Keratinocyte (primary cell): ENCODE data around the gene PCDHB1. TPM values are rescaled to one million over a fixed set of nuclear protein-coding genes. Genes with fewer than 3 reads are reported as not detected.
"Not testable (repeated sequence)": the region's sequence is repeated elsewhere in the genome, so short reads cannot be mapped to it uniquely, and the experiment has no call there.

Experiments used
- DNase-seq: peaks from one replicate; pipeline ENCODE4 v3.0.0-alpha.2; 2011; ENCODE audit warnings: low read depth, missing footprints, low spot score
- FAIRE-seq: peaks from 2 replicates; lab custom pipeline; 2011; peaks lifted over from hg19 to GRCh38; lab: Jason Lieb, UNC
- H2AFZ ChIP-seq: 2 replicates; pipeline ENCODE4 v1.6.0; 2012; ENCODE audit warnings: low read length, control low read depth, inconsistent platforms; ENCODE audit not compliant: control insufficient read depth
- H3K27ac ChIP-seq: 2 replicates; pipeline ENCODE4 v1.5.1; 2011; ENCODE audit warnings: low read length; ENCODE audit not compliant: control insufficient read depth, insufficient read depth
- H3K27me3 ChIP-seq: 3 replicates; pipeline ENCODE4 v1.6.0; 2011; ENCODE audit warnings: low read length; ENCODE audit not compliant: control insufficient read depth, insufficient read depth; ENCODE audit errors: extremely low read depth
- H3K36me3 ChIP-seq, 2 experiments: 2 replicates in 1 of 2; 3 replicates in 1 of 2; pipeline ENCODE4 v1.5.1; 2011; ENCODE audit warnings: low read length in 2 of 2, mild to moderate bottlenecking in 1 of 2; ENCODE audit not compliant: control insufficient read depth in 2 of 2, insufficient read depth in 2 of 2; ENCODE audit errors: extremely low read depth in 1 of 2
- H3K4me1 ChIP-seq: 3 replicates; pipeline ENCODE4 v1.5.1; 2011; ENCODE audit warnings: low read length; ENCODE audit not compliant: control insufficient read depth, insufficient read depth; ENCODE audit errors: extremely low read depth
- H3K4me2 ChIP-seq: 3 replicates; pipeline ENCODE4 v1.6.0; 2011; ENCODE audit warnings: low read depth, low read length; ENCODE audit not compliant: control insufficient read depth, insufficient read depth; ENCODE audit errors: extremely low read depth
- H3K4me3 ChIP-seq, 3 experiments: fragments of 200-600 bp in 1 of 3; sonication (generic) in 1 of 3; 2 replicates in 2 of 3; 3 replicates in 1 of 3; pipeline ENCODE4 v1.5.1; 2011 to 2016; ENCODE audit warnings: low read length in 3 of 3, mild to moderate bottlenecking in 3 of 3, control low read depth in 2 of 3, inconsistent platforms in 1 of 3, low read depth in 1 of 3, mixed read lengths in 1 of 3, mixed run types in 1 of 3, moderate library complexity in 1 of 3; ENCODE audit not compliant: control insufficient read depth in 2 of 3, insufficient read depth in 2 of 3; ENCODE audit errors: extremely low read depth in 1 of 3
- H3K79me2 ChIP-seq: 2 replicates; pipeline ENCODE4 v1.6.0; 2012; ENCODE audit warnings: low read length; ENCODE audit not compliant: control insufficient read depth, insufficient read depth
- H3K9ac ChIP-seq: 3 replicates; pipeline ENCODE4 v1.6.0; 2011; ENCODE audit warnings: low read length; ENCODE audit not compliant: control insufficient read depth, insufficient read depth; ENCODE audit errors: extremely low read depth
- H3K9me1 ChIP-seq: 3 replicates; pipeline ENCODE4 v1.6.0; 2011; ENCODE audit warnings: low read length; ENCODE audit not compliant: control insufficient read depth, insufficient read depth; ENCODE audit errors: extremely low read depth
- H3K9me3 ChIP-seq: 2 replicates; pipeline ENCODE4 v1.5.1; 2012; ENCODE audit warnings: low read depth, low read length; ENCODE audit not compliant: control insufficient read depth
- H4K20me1 ChIP-seq: 3 replicates; pipeline ENCODE4 v1.6.0; 2011; ENCODE audit warnings: low read length; ENCODE audit not compliant: control insufficient read depth, insufficient read depth; ENCODE audit errors: extremely low read depth
- EZH2 ChIP-seq: IDR thresholded peaks from one replicate; pipeline ENCODE4 v1.6.1; 2012; ENCODE audit warnings: inconsistent platforms, mild to moderate bottlenecking, low read length, moderate library complexity
- dilution Hi-C: fragments of 300-500 bp; cut with MboI; formaldehyde crosslinking; loops from one replicate; pipeline ENCODE4 v1.7.0; 2020; ENCODE audit warnings: low sequenced_read_pairs; ENCODE audit not compliant: extremely low pct_ligation_motif_present
- polyA plus RNA-seq, 5 experiments: library from polyadenylated mRNA; depleted of rRNA in 3 of 5; stranded (reverse) in 3 of 5; stranded (forward) in 1 of 5; unstranded in 1 of 5; fragments of >200 nt; gene quantifications; 1 replicate in 1 of 5; 2 replicates in 3 of 5; 3 replicates in 1 of 5; pipeline versions ENCODE4 v1.2.1 to v1.2.3, GENCODE V29; 2011 to 2012; ENCODE audit warnings: missing spikeins in 2 of 5, low read depth in 1 of 5, low replicate concordance in 1 of 5
- TF ChIP-seq, protein P1 (sequence below), 3 experiments: IDR thresholded peaks in 1 of 3; conservative IDR thresholded peaks in 1 of 3; optimal IDR thresholded peaks in 1 of 3; 2 replicates in 2 of 3; 3 replicates in 1 of 3; pipeline versions ENCODE3 to v1.5.1; 2011; ENCODE audit warnings: low read length in 3 of 3, mild to moderate bottlenecking in 3 of 3, moderate library complexity in 2 of 3, control low read depth in 1 of 3, inconsistent platforms in 1 of 3; ENCODE audit not compliant: insufficient read depth in 2 of 3; ENCODE audit errors: extremely low read depth in 1 of 3

PCDHB1 gene
- polyA plus RNA-seq, 1 donor (not counting 4 experiments of a cell fraction or from before 2014, with no cell fraction given), result not detected

DNA sequence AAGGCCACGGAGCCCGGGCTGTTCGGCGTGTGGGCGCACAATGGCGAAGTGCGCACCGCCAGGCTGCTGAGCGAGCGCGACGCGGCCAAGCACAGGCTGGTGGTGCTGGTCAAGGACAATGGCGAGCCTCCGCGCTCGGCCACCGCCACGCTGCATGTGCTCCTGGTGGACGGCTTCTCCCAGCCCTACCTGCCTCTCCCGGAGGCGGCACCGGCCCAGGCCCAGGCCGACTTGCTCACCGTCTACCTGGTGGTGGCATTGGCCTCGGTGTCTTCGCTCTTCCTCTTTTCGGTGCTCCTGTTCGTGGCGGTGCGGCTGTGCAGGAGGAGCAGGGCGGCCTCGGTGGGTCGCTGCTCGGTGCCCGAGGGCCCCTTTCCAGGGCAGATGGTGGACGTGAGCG, 51.3 kb downstream of the PCDHB1 start:
- H3K9ac ChIP-seq, H3K27me3 ChIP-seq, H2AFZ ChIP-seq, H3K4me2 ChIP-seq, dilution Hi-C loops, H3K9me1 ChIP-seq, H4K20me1 ChIP-seq, H3K4me3 ChIP-seq, H3K79me2 ChIP-seq, FAIRE-seq, H3K27ac ChIP-seq, H3K4me1 ChIP-seq, H3K9me3 ChIP-seq, H3K36me3 ChIP-seq, DNase-seq: not testable (repeated sequence)

GRCh38 chr5:141105350-141105749, 54.2 kb downstream of the PCDHB1 start:
- no peaks in the 10 kb centered on the region for H3K9me1 ChIP-seq
- no peaks in the 10 kb centered on the region for H3K36me3 ChIP-seq
- H3K4me3 ChIP-seq, result no peak overlapping the region
- H3K27me3 ChIP-seq, result no peaks in the 10 kb centered on the region
- TF ChIP-seq, protein P1, sequence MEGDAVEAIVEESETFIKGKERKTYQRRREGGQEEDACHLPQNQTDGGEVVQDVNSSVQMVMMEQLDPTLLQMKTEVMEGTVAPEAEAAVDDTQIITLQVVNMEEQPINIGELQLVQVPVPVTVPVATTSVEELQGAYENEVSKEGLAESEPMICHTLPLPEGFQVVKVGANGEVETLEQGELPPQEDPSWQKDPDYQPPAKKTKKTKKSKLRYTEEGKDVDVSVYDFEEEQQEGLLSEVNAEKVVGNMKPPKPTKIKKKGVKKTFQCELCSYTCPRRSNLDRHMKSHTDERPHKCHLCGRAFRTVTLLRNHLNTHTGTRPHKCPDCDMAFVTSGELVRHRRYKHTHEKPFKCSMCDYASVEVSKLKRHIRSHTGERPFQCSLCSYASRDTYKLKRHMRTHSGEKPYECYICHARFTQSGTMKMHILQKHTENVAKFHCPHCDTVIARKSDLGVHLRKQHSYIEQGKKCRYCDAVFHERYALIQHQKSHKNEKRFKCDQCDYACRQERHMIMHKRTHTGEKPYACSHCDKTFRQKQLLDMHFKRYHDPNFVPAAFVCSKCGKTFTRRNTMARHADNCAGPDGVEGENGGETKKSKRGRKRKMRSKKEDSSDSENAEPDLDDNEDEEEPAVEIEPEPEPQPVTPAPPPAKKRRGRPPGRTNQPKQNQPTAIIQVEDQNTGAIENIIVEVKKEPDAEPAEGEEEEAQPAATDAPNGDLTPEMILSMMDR (optimal IDR thresholded peaks at IDR 0.05 in 1 of 3, IDR thresholded peaks at IDR 0.05 in 1 of 3, conservative IDR thresholded peaks at IDR 0.05 in 1 of 3; ENCODE audit: extremely low read depth in 1 of 3, insufficient read depth in 2 of 3, low read length in 3 of 3), result no peak
- TF ChIP-seq EZH2, result no peak
- FAIRE-seq (no peak), DNase-seq (no peak)
- dilution Hi-C loops, result no loop called here
- H4K20me1 ChIP-seq, result no peaks in the 10 kb centered on the region
- H3K9me3 ChIP-seq, result no peaks in the 10 kb centered on the region
- H3K4me2 ChIP-seq, result no peak overlapping the region
- no peaks in the 10 kb centered on the region for H3K79me2 ChIP-seq
- no peaks in the 10 kb centered on the region for H3K4me1 ChIP-seq
- no peak overlapping the region for H2AFZ ChIP-seq
- no peak overlapping the region for H3K27ac ChIP-seq
- no peak overlapping the region for H3K9ac ChIP-seq

Other genes starting within 250 kb of the PCDHB1 start
- 0.01 to 0.15 TPM (median 0.07 TPM) in 3 replicates for gene PCDHA4, start 244.3 kb upstream of the PCDHB1 start, polyA plus RNA-seq
- 0.01 TPM in 1 of 3 replicates, not detected in the others for gene PCDHA5, start 229.8 kb upstream of the PCDHB1 start, polyA plus RNA-seq
- 0.03 to 0.14 TPM (median 0.04 TPM) in 3 replicates for gene PCDHA6, start 223.4 kb upstream of the PCDHB1 start, polyA plus RNA-seq
- gene PCDHA7, start 217.1 kb upstream of the PCDHB1 start, polyA plus RNA-seq, result 0.02 to 0.05 TPM (median 0.04 TPM) in 3 replicates
- not detected in 3 replicates for gene PCDHA8, start 210.2 kb upstream of the PCDHB1 start, polyA plus RNA-seq
- 0.01 TPM in 1 of 3 replicates, not detected in the others for gene PCDHA9, start 203.0 kb upstream of the PCDHB1 start, polyA plus RNA-seq
- gene PCDHA10, start 195.5 kb upstream of the PCDHB1 start, polyA plus RNA-seq, result 0.03 to 0.06 TPM (median 0.05 TPM) in 3 replicates
- 0.12 to 0.28 TPM in 2 of 3 replicates, not detected in the other for gene PCDHA11, start 182.4 kb upstream of the PCDHB1 start, polyA plus RNA-seq
- 0.04 to 0.40 TPM (median 0.07 TPM) in 3 replicates for gene PCDHA12, start 176.1 kb upstream of the PCDHB1 start, polyA plus RNA-seq
- gene PCDHA13, start 169.2 kb upstream of the PCDHB1 start, polyA plus RNA-seq, result 0.04 to 0.12 TPM in 2 of 3 replicates, not detected in the other
- 0.14 to 0.64 TPM (median 0.45 TPM) in 3 replicates for gene PCDHAC1, start 125.1 kb upstream of the PCDHB1 start, polyA plus RNA-seq
- gene PCDHAC2, start 84.9 kb upstream of the PCDHB1 start, polyA plus RNA-seq, result 1.2 to 2.1 TPM (median 1.9 TPM) in 3 replicates
- gene PCDHB2, start 43.2 kb downstream of the PCDHB1 start, polyA plus RNA-seq, result 0.26 to 1.1 TPM (median 0.46 TPM) in 3 replicates
- gene PCDHB3, start 49.1 kb downstream of the PCDHB1 start, polyA plus RNA-seq, result 0.03 to 0.08 TPM (median 0.05 TPM) in 3 replicates
- 0.04 to 0.05 TPM in 2 of 3 replicates, not detected in the other for gene PCDHB4, start 70.4 kb downstream of the PCDHB1 start, polyA plus RNA-seq
- gene PCDHB5, start 83.8 kb downstream of the PCDHB1 start, polyA plus RNA-seq, result 0.07 to 0.10 TPM (median 0.09 TPM) in 3 replicates
- 0.03 to 0.08 TPM (median 0.05 TPM) in 3 replicates for gene PCDHB6, start 98.7 kb downstream of the PCDHB1 start, polyA plus RNA-seq
- not detected in 3 replicates for gene PCDHB7, start 121.3 kb downstream of the PCDHB1 start, polyA plus RNA-seq
- not detected in 3 replicates for gene PCDHB8, start 126.4 kb downstream of the PCDHB1 start, polyA plus RNA-seq
- gene PCDHB16, start 131.0 kb downstream of the PCDHB1 start, polyA plus RNA-seq, result 0.02 to 0.09 TPM (median 0.07 TPM) in 3 replicates
- 0.01 TPM in 1 of 3 replicates, not detected in the others for gene PCDHB9, start 135.8 kb downstream of the PCDHB1 start, polyA plus RNA-seq
- gene PCDHB10, start 141.0 kb downstream of the PCDHB1 start, polyA plus RNA-seq, result 0.04 to 0.07 TPM (median 0.05 TPM) in 3 replicates
- not detected in 3 replicates for gene PCDHB11, start 148.3 kb downstream of the PCDHB1 start, polyA plus RNA-seq
- gene PCDHB12, start 157.3 kb downstream of the PCDHB1 start, polyA plus RNA-seq, result 0.03 TPM in 1 of 3 replicates, not detected in the others
- gene PCDHB13, start 162.5 kb downstream of the PCDHB1 start, polyA plus RNA-seq, result 0.07 to 0.13 TPM (median 0.09 TPM) in 3 replicates
- gene PCDHB14, start 172.0 kb downstream of the PCDHB1 start, polyA plus RNA-seq, result 0.13 to 0.41 TPM (median 0.20 TPM) in 3 replicates
- gene PCDHB15, start 194.0 kb downstream of the PCDHB1 start, polyA plus RNA-seq, result 0.03 to 0.31 TPM (median 0.09 TPM) in 3 replicates